ENCODE measurements around the gene GAL3ST1.

DNA sequence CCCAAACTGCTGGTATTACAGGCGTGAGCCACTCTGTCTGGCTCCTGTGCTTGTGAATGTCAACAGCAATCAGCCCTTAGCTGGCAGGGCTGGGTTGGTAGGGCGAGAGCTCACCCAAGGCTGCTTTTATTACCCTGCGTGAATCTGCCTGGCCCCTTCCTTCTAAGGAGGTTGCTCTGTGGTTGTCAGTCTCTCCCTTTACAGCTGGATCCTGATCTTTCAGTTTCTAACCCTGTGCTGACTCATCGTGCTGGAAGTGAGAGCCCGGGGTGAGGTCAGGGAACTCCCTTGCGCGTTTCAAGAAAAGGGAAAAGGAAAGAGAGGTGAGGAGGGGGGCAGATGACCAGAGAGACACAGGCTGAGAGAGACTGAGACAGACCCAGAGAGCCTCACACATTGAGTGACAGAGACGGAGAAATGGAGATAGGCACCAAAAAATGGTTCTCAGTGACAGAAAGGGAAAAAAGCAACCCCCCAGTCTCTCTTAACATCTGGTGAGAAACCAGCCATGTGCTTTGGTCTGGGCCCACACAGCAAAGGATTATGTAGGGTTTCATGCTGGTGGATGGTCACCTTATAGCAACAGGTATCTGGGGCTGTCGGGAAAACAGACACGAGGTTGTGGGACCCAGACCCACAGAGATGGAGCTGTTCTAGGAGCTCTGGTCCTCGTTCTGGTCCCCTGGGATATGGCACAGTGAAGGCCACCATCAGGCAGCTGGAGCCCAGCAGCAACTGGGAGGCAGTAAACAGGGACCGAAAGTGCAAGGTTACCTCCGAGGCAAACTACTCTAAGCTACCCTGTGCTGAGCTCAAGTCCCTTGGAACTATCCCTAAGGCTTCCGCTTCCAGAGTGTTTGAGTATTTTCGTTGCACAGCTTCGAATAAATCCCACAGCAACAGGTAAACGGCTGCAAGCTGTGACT lies 35.1 kb upstream of the GAL3ST1 start:
- TF ChIP-seq, protein P1, sequence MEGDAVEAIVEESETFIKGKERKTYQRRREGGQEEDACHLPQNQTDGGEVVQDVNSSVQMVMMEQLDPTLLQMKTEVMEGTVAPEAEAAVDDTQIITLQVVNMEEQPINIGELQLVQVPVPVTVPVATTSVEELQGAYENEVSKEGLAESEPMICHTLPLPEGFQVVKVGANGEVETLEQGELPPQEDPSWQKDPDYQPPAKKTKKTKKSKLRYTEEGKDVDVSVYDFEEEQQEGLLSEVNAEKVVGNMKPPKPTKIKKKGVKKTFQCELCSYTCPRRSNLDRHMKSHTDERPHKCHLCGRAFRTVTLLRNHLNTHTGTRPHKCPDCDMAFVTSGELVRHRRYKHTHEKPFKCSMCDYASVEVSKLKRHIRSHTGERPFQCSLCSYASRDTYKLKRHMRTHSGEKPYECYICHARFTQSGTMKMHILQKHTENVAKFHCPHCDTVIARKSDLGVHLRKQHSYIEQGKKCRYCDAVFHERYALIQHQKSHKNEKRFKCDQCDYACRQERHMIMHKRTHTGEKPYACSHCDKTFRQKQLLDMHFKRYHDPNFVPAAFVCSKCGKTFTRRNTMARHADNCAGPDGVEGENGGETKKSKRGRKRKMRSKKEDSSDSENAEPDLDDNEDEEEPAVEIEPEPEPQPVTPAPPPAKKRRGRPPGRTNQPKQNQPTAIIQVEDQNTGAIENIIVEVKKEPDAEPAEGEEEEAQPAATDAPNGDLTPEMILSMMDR (conservative IDR thresholded peaks at IDR 0.05 in 1 of 2, IDR thresholded peaks at IDR 0.05 in 1 of 2; ENCODE audit: low read depth in 1 of 2, low read length in 2 of 2): no peak
- no peak for TF ChIP-seq EZH2 (IDR thresholded peaks at IDR 0.05; ENCODE audit: low read length, missing control alignments)
